HG02642 (cell line): Measurements from ENCODE around the gene PARD3.
"Not testable (repeated sequence)": the region's sequence is repeated elsewhere in the genome, so short reads cannot be mapped to it uniquely, and the experiment has no call there.

ENCODE experiments used
- ATAC-seq: cut with Tn5 transposase; IDR thresholded peaks from one replicate; pipeline ENCODE4 v1.9.1; 2021; ENCODE audit warnings: mild to moderate bottlenecking; ENCODE audit not compliant: unreplicated experiment, poor library complexity

Gene PARD3

GRCh38 chr10:34748767-34749166 lies 66.3 kb downstream of the PARD3 start:
- ATAC-seq, result no peak

GRCh38 chr10:34748357-34748756 lies 66.7 kb downstream of the PARD3 start:
- no peak for ATAC-seq

- no peak for ATAC-seq
Measured at GRCh38 chr10:34746094-34746493, 69.0 kb downstream of the PARD3 start.

GRCh38 chr10:34745244-34745643 lies 69.9 kb downstream of the PARD3 start:
- no peak for ATAC-seq

GRCh38 chr10:34744590-34744989 lies 70.5 kb downstream of the PARD3 start:
- ATAC-seq, result no peak

- ATAC-seq, result no peak
Measured at GRCh38 chr10:34743814-34744213, 71.3 kb downstream of the PARD3 start.

GRCh38 chr10:34742456-34742855 lies 72.6 kb downstream of the PARD3 start:
- no peak for ATAC-seq

GRCh38 chr10:34741087-34741486 lies 74.0 kb downstream of the PARD3 start:
- not testable (repeated sequence) for ATAC-seq

GRCh38 chr10:34740321-34740720 lies 74.8 kb downstream of the PARD3 start:
- ATAC-seq, result no peak

- no peak for ATAC-seq
Measured at GRCh38 chr10:34739915-34740314, 75.2 kb downstream of the PARD3 start.

- ATAC-seq, result no peak
Measured at GRCh38 chr10:34737772-34738169, 77.3 kb downstream of the PARD3 start.

- ATAC-seq, result no peak
Measured at GRCh38 chr10:34736976-34737771, 77.9 kb downstream of the PARD3 start.

- no peak for ATAC-seq
Measured at GRCh38 chr10:34734918-34735317, 80.2 kb downstream of the PARD3 start.

GRCh38 chr10:34732926-34733325 lies 82.2 kb downstream of the PARD3 start:
- no peak for ATAC-seq

GRCh38 chr10:34731885-34732701 lies 83.0 kb downstream of the PARD3 start:
- no peak for ATAC-seq

GRCh38 chr10:34731213-34731612 lies 83.9 kb downstream of the PARD3 start:
- ATAC-seq, result no peak

GRCh38 chr10:34730726-34731125 lies 84.4 kb downstream of the PARD3 start:
- no peak for ATAC-seq

GRCh38 chr10:34729619-34730018 lies 85.5 kb downstream of the PARD3 start:
- ATAC-seq, result no peak

GRCh38 chr10:34728361-34728760 lies 86.7 kb downstream of the PARD3 start:
- ATAC-seq, result no peak

GRCh38 chr10:34727595-34728033 lies 87.5 kb downstream of the PARD3 start:
- no peak for ATAC-seq

- no peak for ATAC-seq
Measured at GRCh38 chr10:34726862-34727261, 88.2 kb downstream of the PARD3 start.
